Measurements from ENCODE around the gene DTD1. TPM values are rescaled to one million over a fixed set of nuclear protein-coding genes. Genes with fewer than 3 reads are reported as not detected.

DTD1 gene
- 57.2 and 70.2 TPM in 2 replicates for total RNA-seq (2014; rRNA removed; shearing (Covaris generic))

- Histone ChIP-seq H3K36me3 (peaks cover 4% of the 10 kb centered on the region), H3K4me1 (replicated peaks) (peaks cover 4% of the 10 kb centered on the region; the same call in 1 of the 2 replicates), H3K27me3 (replicated peaks) (no peaks in the 10 kb centered on the region), H3K9me3 (replicated peaks) (0 out of 2 replicates have a peak, but pooled peaks cover 2% of the 10 kb centered on the region), H3K4me3 (peak within 1 kb of the TSS; percentile 96), H3K27ac (peak within 1 kb of the TSS; percentile 68)
- DNase-seq (ENCODE audit: low read depth in 1 of 2, low spot score in 2 of 2) = peak; percentile 78 to 93
Observed at GRCh38 chr20:18587665-18588573, at the start of gene DTD1. DTD1 (plus strand) TSS chr20:18588054; CDS start chr20:18588073, 19 bp downstream.

- H3K27ac ChIP-seq = no peak overlapping the region
- no peaks in the 10 kb centered on the region for H3K9me3 ChIP-seq (replicated peaks)
- no peaks in the 10 kb centered on the region for H3K4me1 ChIP-seq (replicated peaks)
- H3K36me3 ChIP-seq = peaks cover 55% of the 10 kb centered on the region
- DNase-seq (ENCODE audit: low read depth in 1 of 2, low spot score in 2 of 2) = no peak
- no peaks in the 10 kb centered on the region for H3K27me3 ChIP-seq (replicated peaks)
- H3K4me3 ChIP-seq = no peak overlapping the region
Observed at GRCh38 chr20:18541741-18542140, 46.1 kb upstream of the DTD1 start.

- DNase-seq (ENCODE audit: low read depth in 1 of 2, low spot score in 2 of 2) = no peak
- H3K36me3 ChIP-seq = peaks cover 59% of the 10 kb centered on the region
- H3K27ac ChIP-seq = no peak overlapping the region
- no peak overlapping the region for H3K4me3 ChIP-seq
- H3K9me3 ChIP-seq (replicated peaks) = no peaks in the 10 kb centered on the region
- no peaks in the 10 kb centered on the region for H3K27me3 ChIP-seq (replicated peaks)
- H3K4me1 ChIP-seq (replicated peaks) = no peaks in the 10 kb centered on the region
Observed at GRCh38 chr20:18543216-18543615, 44.6 kb upstream of the DTD1 start.

GRCh38 chr20:18543932-18544331 lies 43.9 kb upstream of the DTD1 start:
- DNase-seq (ENCODE audit: low read depth in 1 of 2, low spot score in 2 of 2) = no peak
- H3K4me3 ChIP-seq = no peak overlapping the region
- H3K9me3 ChIP-seq (replicated peaks) = no peaks in the 10 kb centered on the region
- H3K4me1 ChIP-seq (replicated peaks) = no peaks in the 10 kb centered on the region
- H3K27me3 ChIP-seq (replicated peaks) = no peaks in the 10 kb centered on the region
- peaks cover 58% of the 10 kb centered on the region for H3K36me3 ChIP-seq
- no peak overlapping the region for H3K27ac ChIP-seq

- no peak overlapping the region for H3K27ac ChIP-seq
- peaks cover 62% of the 10 kb centered on the region for H3K36me3 ChIP-seq
- no peaks in the 10 kb centered on the region for H3K4me1 ChIP-seq (replicated peaks)
- H3K27me3 ChIP-seq (replicated peaks) = no peaks in the 10 kb centered on the region
- H3K9me3 ChIP-seq (replicated peaks) = no peaks in the 10 kb centered on the region
- no peak overlapping the region for H3K4me3 ChIP-seq
- DNase-seq (ENCODE audit: low read depth in 1 of 2, low spot score in 2 of 2) = no peak
Observed at GRCh38 chr20:18545566-18545965, 42.3 kb upstream of the DTD1 start.

GRCh38 chr20:18548465-18548864 lies 39.4 kb upstream of the DTD1 start:
- Histone ChIP-seq H3K4me3 (no peak overlapping the region), H3K4me1 (replicated peaks) (no peaks in the 10 kb centered on the region), H3K9me3 (replicated peaks) (no peaks in the 10 kb centered on the region), H3K36me3 (peaks cover 56% of the 10 kb centered on the region), H3K27ac (no peak overlapping the region), H3K27me3 (replicated peaks) (no peaks in the 10 kb centered on the region)
- DNase-seq (ENCODE audit: low read depth in 1 of 2, low spot score in 2 of 2) = no peak

GRCh38 chr20:18553746-18554145 lies 34.1 kb upstream of the DTD1 start:
- Histone ChIP-seq H3K36me3 (peaks cover 45% of the 10 kb centered on the region), H3K27me3 (replicated peaks) (no peaks in the 10 kb centered on the region), H3K4me3 (no peak overlapping the region), H3K4me1 (replicated peaks) (no peaks in the 10 kb centered on the region), H3K27ac (no peak overlapping the region), H3K9me3 (replicated peaks) (no peaks in the 10 kb centered on the region)
- no peak for DNase-seq (ENCODE audit: low read depth in 1 of 2, low spot score in 2 of 2)

- H3K27me3 ChIP-seq (replicated peaks) = no peaks in the 10 kb centered on the region
- peak within 1 kb of the TSS; percentile 64 for H3K4me3 ChIP-seq
- no peaks in the 10 kb centered on the region for H3K9me3 ChIP-seq (replicated peaks)
- peaks cover 24% of the 10 kb centered on the region for H3K36me3 ChIP-seq
- 0 out of 2 replicates have a peak, but pooled peaks cover 5% of the 10 kb centered on the region for H3K4me1 ChIP-seq (replicated peaks)
- H3K27ac ChIP-seq = peak within 1 kb of the TSS; percentile 44
- DNase-seq (ENCODE audit: low read depth in 1 of 2, low spot score in 2 of 2) = peak; percentile 75 to 88
Observed at GRCh38 chr20:18566892-18567738, 20.7 kb upstream of the DTD1 start, which contains the start of gene SMIM26. SMIM26 (plus strand) TSS chr20:18567432; CDS start chr20:18567479, 47 bp downstream.

GRCh38 chr20:18567739-18568091 lies 20.1 kb upstream of the DTD1 start:
- H3K4me3 ChIP-seq = peak overlapping the region; percentile 64
- no peaks in the 10 kb centered on the region for H3K27me3 ChIP-seq (replicated peaks)
- no peak for DNase-seq (ENCODE audit: low read depth in 1 of 2, low spot score in 2 of 2)
- 0 out of 2 replicates have a peak, but pooled peaks cover 5% of the 10 kb centered on the region for H3K4me1 ChIP-seq (replicated peaks)
- peak overlapping the region; percentile 44 for H3K27ac ChIP-seq
- H3K9me3 ChIP-seq (replicated peaks) = no peaks in the 10 kb centered on the region
- peaks cover 21% of the 10 kb centered on the region for H3K36me3 ChIP-seq

GRCh38 chr20:18571009-18571408 lies 16.8 kb upstream of the DTD1 start:
- no peaks in the 10 kb centered on the region for H3K9me3 ChIP-seq (replicated peaks)
- H3K27me3 ChIP-seq (replicated peaks) = no peaks in the 10 kb centered on the region
- H3K4me3 ChIP-seq = no peak overlapping the region
- no peak overlapping the region for H3K27ac ChIP-seq
- peaks cover 21% of the 10 kb centered on the region for H3K36me3 ChIP-seq
- no peak for DNase-seq (ENCODE audit: low read depth in 1 of 2, low spot score in 2 of 2)
- H3K4me1 ChIP-seq (replicated peaks) = 0 out of 2 replicates have a peak, but pooled peaks cover 5% of the 10 kb centered on the region

- Histone ChIP-seq H3K27me3 (replicated peaks) (no peaks in the 10 kb centered on the region), H3K27ac (no peak overlapping the region), H3K4me3 (no peak overlapping the region), H3K36me3 (peaks cover 21% of the 10 kb centered on the region), H3K9me3 (replicated peaks) (no peaks in the 10 kb centered on the region), H3K4me1 (replicated peaks) (0 out of 2 replicates have a peak, but pooled peaks cover 2% of the 10 kb centered on the region)
- no peak for DNase-seq (ENCODE audit: low read depth in 1 of 2, low spot score in 2 of 2)
Observed at GRCh38 chr20:18571578-18571977, 16.3 kb upstream of the DTD1 start.

- Histone ChIP-seq H3K36me3 (no peaks in the 10 kb centered on the region), H3K27ac (no peak overlapping the region), H3K4me1 (replicated peaks) (no peaks in the 10 kb centered on the region), H3K9me3 (replicated peaks) (no peaks in the 10 kb centered on the region), H3K4me3 (no peak overlapping the region), H3K27me3 (replicated peaks) (no peaks in the 10 kb centered on the region)
- no peak for DNase-seq (ENCODE audit: low read depth in 1 of 2, low spot score in 2 of 2)
Observed at GRCh38 chr20:18577942-18578341, 9.9 kb upstream of the DTD1 start.

GRCh38 chr20:18578581-18578980 lies 9.3 kb upstream of the DTD1 start:
- no peaks in the 10 kb centered on the region for H3K27me3 ChIP-seq (replicated peaks)
- no peaks in the 10 kb centered on the region for H3K9me3 ChIP-seq (replicated peaks)
- H3K4me3 ChIP-seq = no peak overlapping the region
- DNase-seq (ENCODE audit: low read depth in 1 of 2, low spot score in 2 of 2) = no peak
- H3K27ac ChIP-seq = no peak overlapping the region
- H3K36me3 ChIP-seq = no peaks in the 10 kb centered on the region
- H3K4me1 ChIP-seq (replicated peaks) = no peaks in the 10 kb centered on the region
